Fibroblast of lung (primary cell): Measurements from ENCODE around the gene NUP62. TPM values are rescaled to one million over a fixed set of nuclear protein-coding genes. Genes with fewer than 3 reads are reported as not detected.

Experiments used
- DNase-seq, 2 donors: peaks; one replicate each; pipeline versions ENCODE4 v3.0.0 to v3.0.0-alpha.2; 2010; ENCODE audit warnings: low read depth in 2 of 2
- H2AFZ ChIP-seq: 2 replicates; pipeline ENCODE4 v1.5.1; 2012; ENCODE audit warnings: low read length, control low read depth, inconsistent platforms
- H3K27ac ChIP-seq: 2 replicates; pipeline ENCODE4 v1.5.1; 2011; ENCODE audit warnings: low read length, control low read depth; ENCODE audit not compliant: insufficient read depth
- H3K27me3 ChIP-seq: 2 replicates; pipeline ENCODE4 v1.5.1; 2011; ENCODE audit warnings: mild to moderate bottlenecking, low read length; ENCODE audit not compliant: control insufficient read depth, insufficient read depth
- H3K36me3 ChIP-seq: 2 replicates; pipeline ENCODE4 v1.5.1; 2011; ENCODE audit warnings: low read length; ENCODE audit not compliant: control insufficient read depth, insufficient read depth
- H3K4me1 ChIP-seq: 2 replicates; pipeline ENCODE4 v1.5.1; 2011; ENCODE audit warnings: low read length; ENCODE audit not compliant: control insufficient read depth, insufficient read depth; ENCODE audit errors: extremely low read depth
- H3K4me2 ChIP-seq: 2 replicates; pipeline ENCODE4 v1.5.1; 2011; ENCODE audit warnings: low read length, control low read depth; ENCODE audit not compliant: insufficient read depth; ENCODE audit errors: extremely low read depth
- H3K4me3 ChIP-seq, 4 experiments: fragments of 200-600 bp in 1 of 4; sonication (generic) in 1 of 4; replicated peaks in 1 of 4; 2 replicates each; pipeline ENCODE4 v1.5.1; 2011 to 2016; ENCODE audit warnings: low read length in 4 of 4, low read depth in 3 of 4, mild to moderate bottlenecking in 3 of 4, control low read depth in 2 of 4, inconsistent platforms in 1 of 4, mixed read lengths in 1 of 4; ENCODE audit not compliant: insufficient read depth in 1 of 4; ENCODE audit errors: control extremely low read depth in 1 of 4
- H3K79me2 ChIP-seq: 2 replicates; pipeline ENCODE4 v1.5.1; 2012; ENCODE audit warnings: mild to moderate bottlenecking, low read length, inconsistent platforms; ENCODE audit not compliant: control insufficient read depth, insufficient read depth
- H3K9ac ChIP-seq: 2 replicates; pipeline ENCODE4 v1.5.1; 2011; ENCODE audit warnings: mild to moderate bottlenecking, low read length, control low read depth; ENCODE audit not compliant: insufficient read depth
- H3K9me3 ChIP-seq: 2 replicates; pipeline ENCODE4 v1.5.1; 2012; ENCODE audit warnings: low read depth, low read length; ENCODE audit not compliant: control insufficient read depth, insufficient read depth
- H4K20me1 ChIP-seq: 2 replicates; pipeline ENCODE4 v1.5.1; 2011; ENCODE audit warnings: low read length; ENCODE audit not compliant: control insufficient read depth, insufficient read depth; ENCODE audit errors: extremely low read depth
- EZH2 ChIP-seq: IDR thresholded peaks from 2 replicates; pipeline ENCODE4 v1.5.1; 2012; ENCODE audit warnings: low read length, control low read depth, mild to moderate bottlenecking; ENCODE audit errors: missing control alignments
- polyA plus RNA-seq, 2 donors: library from polyadenylated mRNA; depleted of rRNA in 1 of 2; stranded (reverse) in 1 of 2; unstranded in 1 of 2; fragments of >200 nt; gene quantifications; 2 replicates each; pipeline ENCODE4 v1.2.1, GENCODE V29; 2011 to 2012; ENCODE audit warnings: missing spikeins in 1 of 2
- total RNA-seq: library from RNA; depleted of rRNA; stranded (reverse); fragments of >200 nt; gene quantifications from 2 replicates; pipeline ENCODE4 v1.2.1, GENCODE V29; 2014
- TF ChIP-seq, protein P1 (sequence below), 2 donors: IDR thresholded peaks in 1 of 2; conservative IDR thresholded peaks in 1 of 2; 1 replicate in 1 of 2; 2 replicates in 1 of 2; pipeline ENCODE4 v1.5.1; 2011 to 2012; ENCODE audit warnings: low read length in 2 of 2, control low read depth in 1 of 2, inconsistent platforms in 1 of 2, low read depth in 1 of 2, mild to moderate bottlenecking in 1 of 2

The NUP62 gene
- total and polyA plus RNA-seq, 2 donors (not counting 1 experiment from before 2014, with no cell fraction given), result 8.9 to 20.8 TPM

- TF ChIP-seq EZH2, result no peak
- TF ChIP-seq, protein P1, sequence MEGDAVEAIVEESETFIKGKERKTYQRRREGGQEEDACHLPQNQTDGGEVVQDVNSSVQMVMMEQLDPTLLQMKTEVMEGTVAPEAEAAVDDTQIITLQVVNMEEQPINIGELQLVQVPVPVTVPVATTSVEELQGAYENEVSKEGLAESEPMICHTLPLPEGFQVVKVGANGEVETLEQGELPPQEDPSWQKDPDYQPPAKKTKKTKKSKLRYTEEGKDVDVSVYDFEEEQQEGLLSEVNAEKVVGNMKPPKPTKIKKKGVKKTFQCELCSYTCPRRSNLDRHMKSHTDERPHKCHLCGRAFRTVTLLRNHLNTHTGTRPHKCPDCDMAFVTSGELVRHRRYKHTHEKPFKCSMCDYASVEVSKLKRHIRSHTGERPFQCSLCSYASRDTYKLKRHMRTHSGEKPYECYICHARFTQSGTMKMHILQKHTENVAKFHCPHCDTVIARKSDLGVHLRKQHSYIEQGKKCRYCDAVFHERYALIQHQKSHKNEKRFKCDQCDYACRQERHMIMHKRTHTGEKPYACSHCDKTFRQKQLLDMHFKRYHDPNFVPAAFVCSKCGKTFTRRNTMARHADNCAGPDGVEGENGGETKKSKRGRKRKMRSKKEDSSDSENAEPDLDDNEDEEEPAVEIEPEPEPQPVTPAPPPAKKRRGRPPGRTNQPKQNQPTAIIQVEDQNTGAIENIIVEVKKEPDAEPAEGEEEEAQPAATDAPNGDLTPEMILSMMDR (conservative IDR thresholded peaks at IDR 0.05 in 1 of 2, IDR thresholded peaks at IDR 0.05 in 1 of 2; ENCODE audit: low read depth in 1 of 2, low read length in 2 of 2), result no peak
- peaks cover 26% of the 10 kb centered on the region for H3K79me2 ChIP-seq
- no peaks in the 10 kb centered on the region for H4K20me1 ChIP-seq
- H3K27ac ChIP-seq, result no peak overlapping the region
- no peaks in the 10 kb centered on the region for H3K9me3 ChIP-seq
- no peak for DNase-seq
- H3K4me2 ChIP-seq, result no peak overlapping the region
- H2AFZ ChIP-seq, result no peak overlapping the region
- no peaks in the 10 kb centered on the region for H3K4me1 ChIP-seq
- H3K36me3 ChIP-seq, result peaks cover 23% of the 10 kb centered on the region
- no peaks in the 10 kb centered on the region for H3K27me3 ChIP-seq
- no peak overlapping the region for H3K4me3 ChIP-seq
- no peak overlapping the region for H3K9ac ChIP-seq
Measured at GRCh38 chr19:49912965-49913685, 16.2 kb downstream of the NUP62 start.

- Histone ChIP-seq H2AFZ (no peak overlapping the region), H3K4me3 (no peak overlapping the region), H3K4me2 (no peak overlapping the region), H3K27ac (no peak overlapping the region), H3K36me3 (peaks cover 27% of the 10 kb centered on the region), H3K4me1 (no peaks in the 10 kb centered on the region), H3K9ac (no peak overlapping the region), H3K79me2 (peaks cover 14% of the 10 kb centered on the region), H3K27me3 (no peaks in the 10 kb centered on the region), H4K20me1 (no peaks in the 10 kb centered on the region), H3K9me3 (no peaks in the 10 kb centered on the region)
- no peak for DNase-seq
- TF ChIP-seq, protein P1 (conservative IDR thresholded peaks at IDR 0.05 in 1 of 2, IDR thresholded peaks at IDR 0.05 in 1 of 2; ENCODE audit: low read depth in 1 of 2, low read length in 2 of 2), result no peak
- TF ChIP-seq EZH2, result no peak
Measured at GRCh38 chr19:49911381-49912145, 17.7 kb downstream of the NUP62 start.

GRCh38 chr19:49910179-49910578, 19.1 kb downstream of the NUP62 start:
- Histone ChIP-seq H3K27me3 (no peaks in the 10 kb centered on the region), H3K4me2 (no peak overlapping the region), H4K20me1 (no peaks in the 10 kb centered on the region), H3K9ac (no peak overlapping the region), H3K27ac (no peak overlapping the region), H3K4me1 (no peaks in the 10 kb centered on the region), H3K36me3 (peaks cover 25% of the 10 kb centered on the region), H3K79me2 (peaks cover 7% of the 10 kb centered on the region), H2AFZ (no peak overlapping the region), H3K9me3 (no peaks in the 10 kb centered on the region), H3K4me3 (no peak overlapping the region)
- DNase-seq, result no peak
- TF ChIP-seq, protein P1 (conservative IDR thresholded peaks at IDR 0.05 in 1 of 2, IDR thresholded peaks at IDR 0.05 in 1 of 2; ENCODE audit: low read depth in 1 of 2, low read length in 2 of 2), result no peak
- TF ChIP-seq EZH2, result no peak
